ENCODE results near the gene AFF2. TPM values are rescaled to one million over a fixed set of nuclear protein-coding genes. Genes with fewer than 3 reads are reported as not detected.

AFF2 gene
- total RNA-seq, 1 donor from 2014 or later = 13.4 TPM

DNA sequence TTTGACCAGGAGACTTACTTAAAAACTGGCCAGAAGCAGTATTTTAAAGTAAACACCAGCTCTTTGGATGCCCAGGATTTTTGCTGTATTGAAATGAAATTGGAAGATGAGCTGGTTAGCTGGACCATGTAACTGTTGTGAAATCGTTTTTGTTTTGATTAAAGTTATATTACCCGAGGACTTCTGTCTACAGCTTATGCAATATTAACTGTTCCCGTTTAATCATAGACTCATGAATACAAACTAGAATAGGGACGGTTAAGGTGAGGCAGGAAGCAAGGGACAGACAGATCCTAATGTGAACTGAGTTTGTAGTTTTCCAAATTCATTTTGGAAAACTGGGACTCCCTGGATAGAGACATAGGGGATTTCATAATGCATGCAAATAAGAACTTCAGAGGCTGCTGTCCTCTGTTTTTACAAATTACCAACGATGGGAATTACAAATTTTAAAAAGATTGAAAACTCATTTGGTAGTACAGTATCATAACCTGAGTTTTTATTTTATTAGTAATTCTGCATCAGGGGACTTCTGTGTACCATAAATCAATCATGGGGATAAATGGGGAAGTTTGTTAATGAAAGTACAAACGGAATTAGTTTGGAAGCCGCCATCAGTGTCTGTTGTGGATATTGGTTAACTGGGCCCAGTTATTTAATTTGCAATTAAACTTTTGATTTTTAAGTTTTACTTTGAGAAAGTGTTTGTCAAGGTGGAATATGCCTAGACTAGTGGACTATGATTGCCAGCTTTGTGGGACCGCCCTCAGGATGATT, 304.4 kb downstream of the AFF2 start:
- Histone ChIP-seq H3K9me3 (no peaks in the 10 kb centered on the region), H3K4me1 (no peaks in the 10 kb centered on the region), H3K27me3 (no peaks in the 10 kb centered on the region), H3K36me3 (no peaks in the 10 kb centered on the region), H3K4me3 (no peak overlapping the region), H3K27ac (no peak overlapping the region)
- no peak for DNase-seq
- ATAC-seq = no peak
- intact Hi-C loops (cut with DNase I) = no loop called here
- TF ChIP-seq, protein P1, sequence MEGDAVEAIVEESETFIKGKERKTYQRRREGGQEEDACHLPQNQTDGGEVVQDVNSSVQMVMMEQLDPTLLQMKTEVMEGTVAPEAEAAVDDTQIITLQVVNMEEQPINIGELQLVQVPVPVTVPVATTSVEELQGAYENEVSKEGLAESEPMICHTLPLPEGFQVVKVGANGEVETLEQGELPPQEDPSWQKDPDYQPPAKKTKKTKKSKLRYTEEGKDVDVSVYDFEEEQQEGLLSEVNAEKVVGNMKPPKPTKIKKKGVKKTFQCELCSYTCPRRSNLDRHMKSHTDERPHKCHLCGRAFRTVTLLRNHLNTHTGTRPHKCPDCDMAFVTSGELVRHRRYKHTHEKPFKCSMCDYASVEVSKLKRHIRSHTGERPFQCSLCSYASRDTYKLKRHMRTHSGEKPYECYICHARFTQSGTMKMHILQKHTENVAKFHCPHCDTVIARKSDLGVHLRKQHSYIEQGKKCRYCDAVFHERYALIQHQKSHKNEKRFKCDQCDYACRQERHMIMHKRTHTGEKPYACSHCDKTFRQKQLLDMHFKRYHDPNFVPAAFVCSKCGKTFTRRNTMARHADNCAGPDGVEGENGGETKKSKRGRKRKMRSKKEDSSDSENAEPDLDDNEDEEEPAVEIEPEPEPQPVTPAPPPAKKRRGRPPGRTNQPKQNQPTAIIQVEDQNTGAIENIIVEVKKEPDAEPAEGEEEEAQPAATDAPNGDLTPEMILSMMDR (IDR thresholded peaks at IDR 0.05) = no peak

DNA sequence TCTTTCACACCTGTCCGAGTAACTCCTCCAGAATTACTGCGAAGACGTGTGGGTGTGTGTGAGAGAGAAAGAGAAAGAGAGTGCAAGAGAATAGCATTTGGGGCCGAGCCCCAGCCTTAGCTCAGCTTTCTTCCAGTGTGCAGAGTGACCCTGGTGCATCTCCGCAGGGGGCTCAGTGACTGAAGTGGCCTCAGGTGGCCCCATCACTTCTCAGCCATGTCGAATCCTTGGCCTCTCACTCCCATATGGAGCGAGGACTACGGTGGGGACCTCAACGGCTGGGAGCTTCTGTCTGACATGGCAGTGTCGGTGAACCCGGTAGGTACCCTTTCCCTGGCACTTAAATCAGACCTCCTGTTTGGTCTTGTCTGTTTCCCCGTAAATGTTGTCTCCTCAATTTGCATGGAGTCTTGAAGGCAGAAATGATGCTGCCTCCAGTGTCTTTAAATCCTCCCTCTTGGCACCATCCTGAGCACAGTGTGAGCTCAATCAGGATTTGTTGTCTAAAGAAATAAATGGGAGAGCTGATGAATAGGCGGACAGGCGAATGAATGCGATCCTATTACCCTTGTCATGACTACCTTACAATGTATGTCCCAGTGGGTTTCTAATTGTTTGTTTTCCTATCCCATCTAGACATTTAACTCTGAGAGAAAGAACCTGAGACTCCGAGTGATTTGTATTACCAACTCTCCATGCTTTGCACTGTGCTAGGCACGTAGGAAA, 305.9 kb downstream of the AFF2 start:
- ATAC-seq (no peak), DNase-seq (no peak)
- H3K4me3 ChIP-seq = no peak overlapping the region
- intact Hi-C loops (cut with DNase I) = no loop called here
- no peaks in the 10 kb centered on the region for H3K9me3 ChIP-seq
- no peaks in the 10 kb centered on the region for H3K27me3 ChIP-seq
- no peak overlapping the region for H3K27ac ChIP-seq
- TF ChIP-seq, protein P1 (IDR thresholded peaks at IDR 0.05) = no peak
- no peaks in the 10 kb centered on the region for H3K36me3 ChIP-seq
- no peaks in the 10 kb centered on the region for H3K4me1 ChIP-seq

DNA sequence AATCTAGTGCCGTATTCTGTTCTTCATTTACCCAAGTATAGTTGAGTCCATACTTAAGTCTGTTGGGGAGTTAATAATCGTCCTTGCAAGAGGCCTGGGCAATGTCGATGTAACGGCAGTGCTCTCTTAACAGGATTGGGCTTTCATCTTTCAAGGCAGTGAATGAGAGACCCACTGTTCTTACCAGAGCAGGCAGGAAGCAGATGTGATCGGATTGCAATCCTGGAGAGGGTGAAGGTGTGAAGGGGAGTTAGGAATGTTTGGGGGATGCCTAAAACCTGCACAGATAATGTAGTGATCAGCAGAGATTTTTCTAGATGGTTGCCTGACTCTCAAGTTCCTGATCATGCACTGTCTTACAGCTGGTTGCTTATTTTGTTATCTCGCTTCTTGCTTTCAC, 308.4 kb downstream of the AFF2 start:
- TF ChIP-seq, protein P1 (IDR thresholded peaks at IDR 0.05) = no peak
- no peak for ATAC-seq

DNA sequence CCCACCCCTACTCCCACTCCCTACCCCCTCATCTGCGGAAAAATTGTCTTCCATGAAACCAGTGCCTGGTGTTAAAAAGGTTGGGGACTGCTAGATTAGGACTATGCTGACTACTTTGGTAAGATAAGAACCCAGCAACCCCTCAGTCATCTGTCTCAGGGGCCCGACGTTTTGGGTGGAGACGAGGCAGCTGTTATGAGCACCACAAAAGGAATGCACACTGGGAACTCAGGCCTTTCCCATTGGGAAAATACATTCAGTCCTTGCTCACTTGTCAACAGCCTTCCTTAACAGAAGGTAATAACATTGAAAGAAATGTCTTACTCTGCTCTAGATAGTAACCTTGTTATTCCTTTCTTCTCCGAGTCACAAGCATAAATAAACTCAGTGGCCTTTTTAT, 310.8 kb downstream of the AFF2 start:
- H3K36me3 ChIP-seq = no peaks in the 10 kb centered on the region
- H3K9me3 ChIP-seq = no peaks in the 10 kb centered on the region
- ATAC-seq (no peak), DNase-seq (no peak)
- TF ChIP-seq, protein P1 (IDR thresholded peaks at IDR 0.05) = no peak
- H3K4me1 ChIP-seq = no peaks in the 10 kb centered on the region
- H3K27ac ChIP-seq = no peak overlapping the region
- H3K4me3 ChIP-seq = no peak overlapping the region
- no peaks in the 10 kb centered on the region for H3K27me3 ChIP-seq
- intact Hi-C loops (cut with DNase I) = no loop called here

More for the DNA sequence above, 308.4 kb downstream of the AFF2 start:
- Histone ChIP-seq H3K4me1 (no peaks in the 10 kb centered on the region), H3K36me3 (no peaks in the 10 kb centered on the region), H3K27me3 (no peaks in the 10 kb centered on the region), H3K9me3 (no peaks in the 10 kb centered on the region), H3K4me3 (no peak overlapping the region), H3K27ac (no peak overlapping the region)
- intact Hi-C loops (cut with DNase I) = no loop called here
- DNase-seq = no peak

DNA sequence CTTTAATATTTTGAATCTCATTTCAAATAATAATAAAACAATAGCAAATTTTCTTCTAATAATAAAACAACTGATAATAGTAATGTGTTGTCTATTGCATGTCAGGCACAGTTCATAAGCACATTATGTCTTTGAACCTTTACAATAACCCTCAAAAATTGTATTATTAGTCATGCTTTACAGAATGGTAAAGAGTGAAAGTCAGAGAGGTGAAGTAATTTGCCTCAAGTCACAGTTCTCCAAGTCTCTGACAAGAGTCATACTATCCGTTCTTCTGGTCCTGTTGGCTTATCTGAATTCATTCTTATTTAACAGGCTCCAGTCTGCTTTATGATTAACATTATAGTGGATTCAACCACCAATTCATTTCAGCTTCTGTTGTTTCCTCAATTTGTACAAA, 313.0 kb downstream of the AFF2 start:
- Histone ChIP-seq H3K36me3 (no peaks in the 10 kb centered on the region), H3K27me3 (no peaks in the 10 kb centered on the region), H3K4me1 (no peaks in the 10 kb centered on the region), H3K9me3 (no peaks in the 10 kb centered on the region), H3K27ac (no peak overlapping the region), H3K4me3 (no peak overlapping the region)
- TF ChIP-seq, protein P1 (IDR thresholded peaks at IDR 0.05) = no peak
- ATAC-seq (no peak), DNase-seq (no peak)
- intact Hi-C loops (cut with DNase I) = no loop called here

Data from upper lobe of right lung (tissue), 1 donor.